DOHH2 (cell line): Measurements from ENCODE around the gene FBXW7.

ENCODE experiments used
- EZH2phosphoT487 ChIP-seq: fragments of 200-600 bp; sonication (generic); IDR thresholded peaks from 2 replicates; pipeline ENCODE4 v1.6.1; 2017; ENCODE audit warnings: borderline replicate concordance, mild to moderate bottlenecking, antibody characterized with exemption, low read length, moderate library complexity, mixed read lengths
- TF ChIP-seq, protein P1 (sequence below): fragments of 200-600 bp; sonication (generic); IDR thresholded peaks from one replicate; pipeline ENCODE4 v1.5.1; 2014; ENCODE audit warnings: antibody characterized with exemption, mild to moderate bottlenecking, low read depth, low read length; ENCODE audit not compliant: poor library complexity, severe bottlenecking

DNA sequence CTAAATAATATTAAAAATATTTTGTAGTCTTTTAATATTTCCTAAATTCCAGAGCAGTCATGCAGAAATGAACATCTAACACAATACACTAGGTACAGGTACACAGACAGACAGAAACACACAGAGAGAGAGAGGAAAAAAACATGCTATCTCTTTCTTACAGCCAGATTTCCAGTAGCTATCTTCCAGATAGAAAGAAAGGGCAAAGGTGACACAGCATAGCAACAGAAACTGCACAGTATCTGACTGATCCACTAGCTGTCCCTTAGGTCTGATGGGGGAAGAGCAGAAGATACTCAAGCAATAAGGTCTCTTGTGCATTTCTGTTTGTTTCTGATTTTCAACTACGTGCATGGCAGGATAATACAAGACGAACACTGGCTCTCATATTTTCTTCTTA, 7.8 kb downstream of the FBXW7 start:
- TF ChIP-seq, protein P1, sequence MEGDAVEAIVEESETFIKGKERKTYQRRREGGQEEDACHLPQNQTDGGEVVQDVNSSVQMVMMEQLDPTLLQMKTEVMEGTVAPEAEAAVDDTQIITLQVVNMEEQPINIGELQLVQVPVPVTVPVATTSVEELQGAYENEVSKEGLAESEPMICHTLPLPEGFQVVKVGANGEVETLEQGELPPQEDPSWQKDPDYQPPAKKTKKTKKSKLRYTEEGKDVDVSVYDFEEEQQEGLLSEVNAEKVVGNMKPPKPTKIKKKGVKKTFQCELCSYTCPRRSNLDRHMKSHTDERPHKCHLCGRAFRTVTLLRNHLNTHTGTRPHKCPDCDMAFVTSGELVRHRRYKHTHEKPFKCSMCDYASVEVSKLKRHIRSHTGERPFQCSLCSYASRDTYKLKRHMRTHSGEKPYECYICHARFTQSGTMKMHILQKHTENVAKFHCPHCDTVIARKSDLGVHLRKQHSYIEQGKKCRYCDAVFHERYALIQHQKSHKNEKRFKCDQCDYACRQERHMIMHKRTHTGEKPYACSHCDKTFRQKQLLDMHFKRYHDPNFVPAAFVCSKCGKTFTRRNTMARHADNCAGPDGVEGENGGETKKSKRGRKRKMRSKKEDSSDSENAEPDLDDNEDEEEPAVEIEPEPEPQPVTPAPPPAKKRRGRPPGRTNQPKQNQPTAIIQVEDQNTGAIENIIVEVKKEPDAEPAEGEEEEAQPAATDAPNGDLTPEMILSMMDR, result no peak
- no peak for TF ChIP-seq EZH2phosphoT487
